HepG2 (cell line): ENCODE results near the gene PDE4D.

Experiments
- HDAC6 ChIP-seq: fragments of 200-600 bp; sonication (generic); IDR thresholded peaks from 2 replicates; pipeline ENCODE4 v1.7.0; 2017; ENCODE audit warnings: mild to moderate bottlenecking, antibody characterized with exemption, low read length, low read depth
- JUNB ChIP-seq: sonication (generic); formaldehyde crosslinking; IDR thresholded peaks from 2 replicates; pipeline ENCODE4 v1.8.0; 2022; ENCODE audit warnings: missing genetic modification reagents, mild to moderate bottlenecking, borderline replicate concordance
- NR3C1 ChIP-seq: sonication (generic); formaldehyde crosslinking; IDR thresholded peaks from 2 replicates; pipeline ENCODE4 v1.4.0; 2020; ENCODE audit warnings: missing genetic modification reagents
- ZNF501 ChIP-seq: sonication (generic); formaldehyde crosslinking; IDR thresholded peaks from 2 replicates; pipeline ENCODE4 v1.5.1; 2020; ENCODE audit warnings: mild to moderate bottlenecking, moderate library complexity, missing genetic modification reagents
- ZNF549 ChIP-seq: sonication (generic); formaldehyde crosslinking; IDR thresholded peaks from 2 replicates; pipeline ENCODE4 v1.5.0; 2020; ENCODE audit warnings: missing genetic modification reagents
- ZZZ3 ChIP-seq: sonication (generic); formaldehyde crosslinking; IDR thresholded peaks from 2 replicates; pipeline ENCODE4 v1.4.0; 2020; ENCODE audit warnings: missing genetic modification reagents, mild to moderate bottlenecking, borderline replicate concordance
- TF ChIP-seq, protein P1 (sequence below): sonication (generic); formaldehyde crosslinking; IDR thresholded peaks from 2 replicates; pipeline ENCODE4 v1.5.0; 2020; ENCODE audit warnings: mild to moderate bottlenecking, missing genetic modification reagents, moderate library complexity
- TF ChIP-seq, protein P2 (sequence below): sonication (generic); formaldehyde crosslinking; IDR thresholded peaks from 2 replicates; pipeline ENCODE4 v1.4.0; 2020; ENCODE audit warnings: missing genetic modification reagents

DNA sequence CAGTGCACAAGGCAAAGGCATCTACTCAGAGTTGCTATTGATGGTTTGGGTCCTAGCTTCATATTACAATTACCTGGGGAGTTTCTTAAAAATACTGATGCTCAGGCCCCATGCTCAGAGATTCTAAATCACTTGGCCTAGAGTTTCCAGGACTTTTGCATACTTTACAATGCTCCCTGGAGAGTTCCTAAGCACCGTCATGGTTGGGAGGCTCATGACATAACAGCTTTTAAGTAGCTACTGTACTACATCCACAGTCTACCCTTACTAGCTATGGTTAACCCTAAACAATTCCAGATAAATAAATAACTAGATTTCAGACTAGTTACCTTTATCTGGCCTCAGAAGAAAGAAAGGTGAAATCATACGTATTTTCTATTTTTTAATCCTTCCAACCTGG, 414.4 kb downstream of the PDE4D start:
- TF ChIP-seq JUNB = no peak
- TF ChIP-seq, protein P1, sequence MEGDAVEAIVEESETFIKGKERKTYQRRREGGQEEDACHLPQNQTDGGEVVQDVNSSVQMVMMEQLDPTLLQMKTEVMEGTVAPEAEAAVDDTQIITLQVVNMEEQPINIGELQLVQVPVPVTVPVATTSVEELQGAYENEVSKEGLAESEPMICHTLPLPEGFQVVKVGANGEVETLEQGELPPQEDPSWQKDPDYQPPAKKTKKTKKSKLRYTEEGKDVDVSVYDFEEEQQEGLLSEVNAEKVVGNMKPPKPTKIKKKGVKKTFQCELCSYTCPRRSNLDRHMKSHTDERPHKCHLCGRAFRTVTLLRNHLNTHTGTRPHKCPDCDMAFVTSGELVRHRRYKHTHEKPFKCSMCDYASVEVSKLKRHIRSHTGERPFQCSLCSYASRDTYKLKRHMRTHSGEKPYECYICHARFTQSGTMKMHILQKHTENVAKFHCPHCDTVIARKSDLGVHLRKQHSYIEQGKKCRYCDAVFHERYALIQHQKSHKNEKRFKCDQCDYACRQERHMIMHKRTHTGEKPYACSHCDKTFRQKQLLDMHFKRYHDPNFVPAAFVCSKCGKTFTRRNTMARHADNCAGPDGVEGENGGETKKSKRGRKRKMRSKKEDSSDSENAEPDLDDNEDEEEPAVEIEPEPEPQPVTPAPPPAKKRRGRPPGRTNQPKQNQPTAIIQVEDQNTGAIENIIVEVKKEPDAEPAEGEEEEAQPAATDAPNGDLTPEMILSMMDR = no peak
- TF ChIP-seq ZNF501 (CRISPR knock-in tag) = no peak
- no peak for TF ChIP-seq HDAC6
- TF ChIP-seq ZZZ3 = no peak
- no peak for TF ChIP-seq ZNF549
- TF ChIP-seq, protein P2, sequence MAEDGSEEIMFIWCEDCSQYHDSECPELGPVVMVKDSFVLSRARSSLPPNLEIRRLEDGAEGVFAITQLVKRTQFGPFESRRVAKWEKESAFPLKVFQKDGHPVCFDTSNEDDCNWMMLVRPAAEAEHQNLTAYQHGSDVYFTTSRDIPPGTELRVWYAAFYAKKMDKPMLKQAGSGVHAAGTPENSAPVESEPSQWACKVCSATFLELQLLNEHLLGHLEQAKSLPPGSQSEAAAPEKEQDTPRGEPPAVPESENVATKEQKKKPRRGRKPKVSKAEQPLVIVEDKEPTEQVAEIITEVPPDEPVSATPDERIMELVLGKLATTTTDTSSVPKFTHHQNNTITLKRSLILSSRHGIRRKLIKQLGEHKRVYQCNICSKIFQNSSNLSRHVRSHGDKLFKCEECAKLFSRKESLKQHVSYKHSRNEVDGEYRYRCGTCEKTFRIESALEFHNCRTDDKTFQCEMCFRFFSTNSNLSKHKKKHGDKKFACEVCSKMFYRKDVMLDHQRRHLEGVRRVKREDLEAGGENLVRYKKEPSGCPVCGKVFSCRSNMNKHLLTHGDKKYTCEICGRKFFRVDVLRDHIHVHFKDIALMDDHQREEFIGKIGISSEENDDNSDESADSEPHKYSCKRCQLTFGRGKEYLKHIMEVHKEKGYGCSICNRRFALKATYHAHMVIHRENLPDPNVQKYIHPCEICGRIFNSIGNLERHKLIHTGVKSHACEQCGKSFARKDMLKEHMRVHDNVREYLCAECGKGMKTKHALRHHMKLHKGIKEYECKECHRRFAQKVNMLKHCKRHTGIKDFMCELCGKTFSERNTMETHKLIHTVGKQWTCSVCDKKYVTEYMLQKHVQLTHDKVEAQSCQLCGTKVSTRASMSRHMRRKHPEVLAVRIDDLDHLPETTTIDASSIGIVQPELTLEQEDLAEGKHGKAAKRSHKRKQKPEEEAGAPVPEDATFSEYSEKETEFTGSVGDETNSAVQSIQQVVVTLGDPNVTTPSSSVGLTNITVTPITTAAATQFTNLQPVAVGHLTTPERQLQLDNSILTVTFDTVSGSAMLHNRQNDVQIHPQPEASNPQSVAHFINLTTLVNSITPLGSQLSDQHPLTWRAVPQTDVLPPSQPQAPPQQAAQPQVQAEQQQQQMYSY = no peak
- TF ChIP-seq NR3C1 = no peak
